GM12874 (cell line): ENCODE results near the gene INO80B.

Source experiments
- CTCF ChIP-seq: IDR thresholded peaks from 2 replicates; pipeline ENCODE4 v1.5.1; 2011; ENCODE audit warnings: low read depth, mild to moderate bottlenecking, control low read depth, low read length, moderate library complexity; ENCODE audit not compliant: insufficient read depth

The INO80B gene

GRCh38 chr2:74427551-74427950 lies 27.3 kb upstream of the INO80B start:
- TF ChIP-seq CTCF = no peak

GRCh38 chr2:74428675-74429074 lies 26.2 kb upstream of the INO80B start:
- no peak for TF ChIP-seq CTCF

GRCh38 chr2:74429487-74430451 lies 25.1 kb upstream of the INO80B start:
- no peak for TF ChIP-seq CTCF

DNA sequence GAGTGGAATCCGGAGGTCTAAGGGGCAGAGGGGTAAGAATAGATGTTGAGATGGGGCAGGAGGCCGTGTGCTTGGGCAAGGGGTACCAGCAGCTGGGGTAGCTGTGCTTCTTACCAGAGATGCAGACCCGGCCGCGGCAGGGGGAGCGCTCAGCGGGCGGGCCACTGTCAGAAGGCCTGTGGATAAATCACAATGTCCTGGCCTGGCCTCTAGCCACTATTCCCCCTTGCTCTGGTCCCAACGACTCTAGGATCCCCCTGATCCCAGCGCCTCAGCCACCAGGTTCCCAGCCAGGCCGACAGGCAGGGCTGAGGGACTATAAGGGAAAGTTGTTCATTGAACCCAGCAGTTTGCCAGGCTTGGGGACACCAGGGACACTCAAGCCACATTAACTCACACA lies 24.4 kb upstream of the INO80B start:
- no peak for TF ChIP-seq CTCF

GRCh38 chr2:74436111-74436805 lies 18.6 kb upstream of the INO80B start:
- TF ChIP-seq CTCF = no peak

DNA sequence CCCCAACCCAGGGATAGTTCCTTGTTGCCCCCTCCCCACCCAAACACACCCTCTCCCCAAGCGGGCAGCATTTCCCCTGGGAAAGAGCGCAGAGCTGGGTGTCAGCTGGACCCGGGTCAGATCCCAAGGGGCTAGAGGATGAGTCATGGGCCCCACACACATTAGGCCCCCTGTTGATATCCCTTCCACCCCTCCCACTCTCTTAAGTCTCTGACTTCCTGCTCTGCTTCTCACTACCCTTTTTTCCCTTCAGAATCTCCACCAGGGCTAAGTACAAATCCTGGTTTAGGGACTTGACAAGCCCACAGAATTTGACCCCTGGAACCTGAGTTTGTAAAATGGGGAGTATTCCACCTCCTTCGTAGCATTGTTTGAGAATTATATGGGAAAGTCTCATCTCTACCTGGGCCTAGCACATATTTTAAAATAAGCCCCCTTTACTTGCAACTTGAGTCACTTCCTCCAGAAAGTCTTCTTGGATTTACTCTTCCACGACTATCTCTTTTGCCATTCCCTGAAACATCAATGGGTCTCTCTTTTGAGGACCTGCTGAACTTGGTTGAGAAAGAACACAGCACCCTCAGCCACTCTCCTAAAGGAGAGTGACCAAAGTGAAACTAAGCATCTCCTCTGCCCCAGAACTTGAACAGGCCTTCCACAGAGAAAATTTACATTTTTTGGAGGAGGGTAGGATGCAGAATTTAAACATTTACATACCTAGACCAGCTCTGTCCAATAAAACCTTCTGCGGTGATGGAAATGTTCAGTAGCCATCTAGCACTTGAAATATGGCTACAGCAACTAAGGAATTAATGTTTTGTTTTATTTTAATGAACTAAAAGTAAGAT lies 17.8 kb upstream of the INO80B start:
- no peak for TF ChIP-seq CTCF

GRCh38 chr2:74438248-74438647 lies 16.6 kb upstream of the INO80B start:
- TF ChIP-seq CTCF = no peak
